Hematopoietic multipotent progenitor cell treated with erythropoietin and hydrocortisone succinate and interleukin-3 and kit ligand, for 8 days (in vitro differentiated cells): Measurements from ENCODE around the gene SLC7A10.
A peak's percentile ranks its signal among the peaks of the same experiment; 100 is the strongest.

ENCODE experiments used
- DNase-seq: peaks from one replicate; pipeline ENCODE4 v3.0.0-alpha.2; 2015

SLC7A10 gene

DNA sequence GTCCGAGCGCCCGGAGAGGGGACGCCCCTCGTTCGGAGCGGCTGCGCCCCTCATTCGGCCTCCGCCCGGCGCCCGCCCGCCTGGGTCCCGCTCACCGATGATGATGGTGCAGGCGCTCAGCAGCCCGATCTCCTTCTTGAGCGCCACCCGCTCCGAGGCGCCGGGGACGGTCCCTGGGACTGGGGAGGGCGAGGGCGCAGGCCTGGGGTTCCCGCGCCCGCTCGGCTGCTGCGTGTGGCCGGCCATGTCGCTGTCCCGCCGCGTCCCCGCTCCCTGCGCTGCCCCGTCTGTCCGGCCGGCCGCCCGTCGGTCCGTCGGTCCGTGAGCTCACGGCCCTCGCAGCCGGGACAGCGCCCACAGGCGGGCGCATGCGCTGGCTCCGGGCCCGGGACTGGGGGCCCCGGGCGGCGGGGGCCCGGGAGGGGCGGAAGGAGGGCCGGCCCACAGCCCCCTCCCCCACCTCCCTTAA lies at the start of gene SLC7A10:
SLC7A10 (minus strand) TSS at position 393 of the 469 bp plus-strand sequence; CDS start at position 246, 147 bp downstream.
- no peak for DNase-seq

DNA sequence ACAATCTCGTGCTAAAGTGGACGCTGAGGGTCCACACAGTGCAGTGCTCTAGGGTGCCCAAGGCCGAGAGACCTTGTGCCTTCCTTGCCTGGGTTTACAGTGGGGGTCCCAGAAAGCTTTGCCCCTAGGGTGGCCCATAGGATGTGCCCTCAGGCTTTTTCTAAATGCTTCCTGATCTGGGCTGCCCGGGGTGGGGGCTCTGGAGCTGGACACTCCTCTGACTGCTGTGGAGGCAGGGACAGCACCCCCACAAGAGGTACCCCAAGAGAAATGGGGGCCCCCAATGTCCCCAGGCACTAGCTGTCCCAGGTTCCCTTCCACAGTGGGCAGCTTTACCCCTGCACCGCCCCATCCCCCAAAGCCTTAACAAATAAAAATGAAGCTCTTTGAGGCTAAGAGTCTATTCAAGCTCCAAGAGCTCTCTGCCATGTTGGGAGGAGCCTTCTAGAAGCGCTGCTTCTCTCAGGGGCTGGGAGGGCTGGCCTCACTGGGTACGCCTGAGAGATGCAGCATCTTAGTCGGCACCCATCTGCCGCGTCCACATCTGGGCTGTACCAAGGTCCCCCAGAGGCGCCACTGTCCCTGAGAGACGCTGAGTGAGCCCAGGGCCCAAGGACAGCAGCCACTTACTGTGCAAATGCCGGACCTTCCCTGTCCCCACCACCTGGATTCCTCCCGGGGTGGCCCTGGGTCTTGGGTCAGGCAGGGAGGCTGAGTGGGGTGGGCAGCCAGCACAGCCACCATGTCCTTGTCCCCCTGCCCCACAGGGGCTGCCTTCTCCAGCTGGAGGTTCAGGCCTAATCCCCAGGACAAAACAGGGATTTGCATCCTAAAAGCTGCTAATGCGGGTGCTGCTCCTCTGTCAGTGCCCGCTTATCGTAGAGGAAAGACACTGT lies 49.3 kb upstream of the SLC7A10 start:
- no peak for DNase-seq

- DNase-seq, result no peak
Observed at GRCh38 chr19:33273881-33274662, 48.4 kb upstream of the SLC7A10 start.

DNA sequence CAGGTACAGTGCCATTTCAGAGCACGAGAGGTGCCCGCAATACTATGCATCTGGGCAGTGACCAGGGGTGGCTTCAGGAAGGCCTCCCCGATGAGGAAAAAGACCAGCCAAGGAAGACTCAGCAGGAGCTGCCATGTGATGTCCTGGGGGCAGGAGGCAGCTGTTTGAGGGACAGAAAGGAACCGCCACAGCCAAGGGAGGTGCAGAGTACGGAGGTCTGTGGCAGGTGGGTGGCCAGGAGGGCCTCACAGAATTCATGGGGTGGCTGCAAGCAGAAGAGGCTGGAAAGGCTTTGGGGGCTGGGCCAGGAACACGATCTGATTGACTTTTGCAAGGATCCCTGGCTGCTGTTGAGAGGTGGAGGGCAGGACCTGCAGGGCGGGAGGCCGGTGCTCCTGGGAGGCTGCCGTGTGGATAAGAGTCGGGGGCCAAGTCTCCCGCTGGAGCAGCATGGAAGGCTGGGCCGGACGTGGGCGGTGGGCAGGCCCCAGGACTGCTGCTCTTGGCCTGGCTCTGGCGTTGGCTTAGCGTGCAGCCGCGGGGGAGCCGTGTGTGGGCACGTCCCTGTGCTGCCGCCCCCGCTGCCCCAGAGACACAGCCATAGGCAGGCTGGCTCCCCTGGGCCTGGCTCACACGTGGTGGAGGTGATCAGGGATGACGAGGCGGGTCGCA lies 47.6 kb upstream of the SLC7A10 start:
- DNase-seq, result no peak

DNA sequence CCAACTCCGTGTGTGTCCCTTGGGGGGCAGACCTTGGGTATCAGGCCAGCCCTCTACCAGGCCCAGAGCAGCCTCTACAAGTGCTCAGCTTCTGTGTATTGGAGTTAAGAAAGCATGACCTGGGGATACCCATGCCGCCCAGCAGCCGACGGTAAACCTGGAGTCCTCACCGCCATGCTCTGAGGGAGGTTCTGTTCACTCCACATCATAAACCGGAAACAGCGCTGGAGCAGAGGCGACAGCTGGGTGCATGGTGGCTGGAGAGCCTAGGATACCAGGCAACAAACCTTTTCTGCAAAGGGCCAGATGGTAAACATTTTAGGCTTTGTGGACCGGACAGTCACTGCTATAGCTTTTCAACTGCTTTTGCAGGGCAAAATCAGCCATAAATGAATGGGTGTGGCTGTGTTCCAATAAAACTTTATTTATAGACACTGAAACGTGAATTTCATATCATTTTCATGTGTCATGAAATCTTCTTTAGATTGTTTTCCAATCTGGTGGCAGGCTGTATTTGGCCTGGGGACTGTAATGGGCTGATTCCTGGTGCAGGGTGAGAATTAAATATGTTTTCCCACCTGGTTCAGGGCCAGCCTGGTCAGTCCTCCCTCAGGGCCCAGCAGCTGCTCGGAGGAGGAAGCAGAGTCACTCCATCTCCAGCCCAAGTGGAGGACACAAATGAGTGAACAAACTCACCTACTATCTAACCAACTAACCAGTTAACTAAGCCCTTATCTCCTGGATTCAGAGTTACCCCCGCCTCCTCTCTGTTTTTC lies 45.8 kb upstream of the SLC7A10 start:
- no peak for DNase-seq

DNA sequence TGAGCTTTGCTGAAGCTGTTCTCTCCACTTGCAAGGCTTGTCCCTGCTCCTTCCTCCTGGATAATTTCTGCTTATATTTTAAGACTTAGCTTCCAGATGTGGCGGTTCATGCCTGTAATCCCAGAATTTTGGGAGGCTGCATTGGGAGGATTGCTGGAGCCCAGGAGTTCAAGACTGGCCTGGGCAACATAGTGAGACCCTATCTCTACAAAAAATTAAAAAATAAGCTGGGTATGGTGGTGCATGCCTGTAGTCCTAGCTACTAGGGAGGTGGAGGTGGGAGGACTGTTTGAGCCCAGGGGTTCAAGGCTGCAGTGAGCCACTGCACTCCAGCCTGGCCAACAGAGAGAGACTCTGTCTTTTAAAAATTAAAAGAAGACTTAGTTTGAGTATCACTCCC lies 45.1 kb upstream of the SLC7A10 start:
- no peak for DNase-seq

GRCh38 chr19:33269016-33269415 lies 43.4 kb upstream of the SLC7A10 start:
- DNase-seq, result no peak

GRCh38 chr19:33268162-33268991 lies 42.7 kb upstream of the SLC7A10 start:
- no peak for DNase-seq

DNA sequence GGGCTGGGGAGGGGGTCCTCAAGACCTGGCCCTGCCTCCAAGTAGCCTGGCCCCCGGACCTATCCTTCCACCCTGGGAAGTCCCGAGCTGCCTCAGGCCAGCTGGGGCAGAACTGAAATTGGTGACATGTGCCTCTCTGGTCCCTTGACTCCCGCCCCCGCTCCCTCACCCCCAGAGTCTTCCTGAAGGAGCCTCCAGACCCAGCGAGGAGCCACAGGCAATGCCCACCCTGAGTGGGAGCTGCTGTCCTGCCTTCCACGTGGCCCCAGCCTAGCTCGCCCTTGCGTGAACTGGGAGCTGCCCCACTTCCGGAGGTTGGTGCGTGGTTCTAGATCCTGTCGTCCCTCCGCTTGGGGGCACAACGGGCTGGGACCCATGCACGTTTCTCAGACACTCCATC lies 42.1 kb upstream of the SLC7A10 start:
- no peak for DNase-seq

DNA sequence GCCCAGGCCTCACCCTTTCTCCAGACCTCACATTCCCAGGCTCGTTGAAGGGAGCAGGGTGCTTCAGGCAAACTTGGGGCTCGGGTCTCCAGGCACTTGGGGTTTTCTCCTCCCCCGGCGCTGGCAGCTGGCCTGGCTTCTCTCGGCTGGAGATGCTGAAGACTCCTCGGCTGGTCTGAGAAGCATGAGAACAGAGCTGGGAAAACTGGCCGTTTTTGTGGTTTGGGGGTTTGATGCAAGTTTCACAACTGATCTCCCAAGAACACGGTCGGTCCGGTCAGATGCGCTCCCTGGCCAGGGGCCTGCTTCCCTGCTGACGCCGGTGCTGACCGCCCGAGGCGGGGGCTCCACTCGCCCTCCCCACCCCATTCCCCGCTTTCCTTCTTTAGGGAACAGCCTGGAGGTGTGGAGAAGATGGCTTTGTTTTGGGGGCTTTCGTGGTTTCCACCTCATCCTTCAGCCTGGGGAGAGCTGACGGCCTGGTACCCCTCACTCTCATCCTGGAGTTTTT lies 41.4 kb upstream of the SLC7A10 start:
- no peak for DNase-seq

- no peak for DNase-seq
Observed at GRCh38 chr19:33264881-33265445, 39.3 kb upstream of the SLC7A10 start.

- DNase-seq, result peak; percentile 71
Observed at GRCh38 chr19:33263325-33264023, 37.8 kb upstream of the SLC7A10 start.

GRCh38 chr19:33261511-33262189 lies 36.0 kb upstream of the SLC7A10 start:
- no peak for DNase-seq

GRCh38 chr19:33260628-33261418 lies 35.2 kb upstream of the SLC7A10 start:
- DNase-seq, result peak; percentile 30

GRCh38 chr19:33259539-33259938 lies 33.9 kb upstream of the SLC7A10 start:
- DNase-seq, result no peak

DNA sequence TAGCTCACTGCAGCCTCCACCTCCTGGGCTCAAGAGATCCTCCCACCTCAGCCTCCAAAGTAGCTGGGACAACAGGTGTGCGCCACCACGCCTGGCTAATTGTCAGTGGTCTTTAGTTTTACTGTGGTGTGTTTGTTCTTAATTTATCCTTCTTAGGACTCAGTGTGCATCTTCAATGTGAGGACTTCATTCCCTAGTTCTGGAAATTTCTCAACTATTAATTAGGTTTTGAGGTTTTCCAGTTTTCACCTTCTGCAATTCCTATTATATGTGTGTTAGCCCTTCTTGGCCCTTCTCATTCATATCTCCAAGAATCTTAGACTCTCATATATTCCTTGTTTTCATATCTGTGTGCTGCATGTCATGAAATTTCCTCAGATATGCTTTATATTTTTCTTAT lies 32.2 kb upstream of the SLC7A10 start:
- DNase-seq, result no peak

DNA sequence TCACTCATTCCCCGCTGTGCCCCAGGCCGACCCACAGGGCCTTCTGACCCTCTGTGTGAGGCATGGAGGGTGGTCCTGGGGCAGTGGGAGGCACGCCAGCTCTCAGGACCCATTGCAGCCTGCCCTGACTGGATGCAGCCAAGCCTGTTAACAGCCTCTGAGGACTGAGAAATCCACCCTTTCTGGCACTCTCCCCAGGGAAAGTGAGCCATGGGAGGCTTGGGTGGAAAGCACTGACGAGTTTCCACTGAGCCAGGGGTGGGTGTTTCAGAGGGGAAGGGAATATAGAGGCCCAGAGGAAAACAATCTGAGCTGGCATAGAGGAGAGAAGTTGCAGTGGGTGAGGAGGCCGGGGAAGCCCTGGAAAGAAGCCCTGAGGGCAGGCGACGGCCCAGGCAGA lies 30.6 kb upstream of the SLC7A10 start:
- DNase-seq, result no peak

DNA sequence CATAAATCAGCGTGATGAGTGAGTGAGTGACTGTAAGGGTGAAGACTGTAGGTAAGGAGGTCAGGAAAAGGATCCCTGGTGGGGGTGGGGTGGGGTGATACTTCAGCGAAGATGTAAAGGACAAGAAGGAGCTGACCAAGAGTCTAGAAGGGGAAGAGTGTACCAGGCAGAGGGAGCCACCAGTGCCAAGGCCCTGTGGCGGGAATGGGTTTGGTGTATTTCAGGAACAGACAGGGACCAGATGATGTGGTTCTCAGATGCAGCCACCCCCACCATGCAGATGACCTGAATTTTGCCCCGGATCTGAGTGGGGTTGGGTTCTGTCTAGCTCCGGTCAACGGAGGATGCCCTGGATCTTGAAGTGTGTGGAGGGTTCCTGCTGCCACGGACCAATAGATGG lies 30.1 kb upstream of the SLC7A10 start:
- DNase-seq, result no peak
